AG04450 (cell line): ENCODE results near the gene CAMK2D. TPM values are rescaled to one million over a fixed set of nuclear protein-coding genes. Genes with fewer than 3 reads are reported as not detected.
A peak's percentile ranks its signal among the peaks of the same experiment; 100 is the strongest.

ENCODE experiments used
- CTCF ChIA-PET: fragments of 300-600, 350-600 bp; formaldehyde crosslinking; extraction: SDS; loops from one replicate; lab custom pipeline; 2022; ENCODE audit warnings: antibody characterized with exemption, inconsistent platforms; lab: Charles Lee
- POLR2A ChIA-PET: fragments of 350-600 bp; formaldehyde crosslinking; extraction: SDS; loops from one replicate; lab custom pipeline; 2021; ENCODE audit warnings: antibody characterized with exemption, inconsistent platforms; lab: Yijun Ruan, JAX
- DNase-seq: peaks from one replicate; pipeline ENCODE4 v3.0.0-alpha.2; 2011; ENCODE audit warnings: low read depth, low spot score
- H3K27ac ChIP-seq: one replicate; pipeline ENCODE4 v1.5.1; 2012; ENCODE audit warnings: low read depth, low read length, control low read depth
- H3K27me3 ChIP-seq: one replicate; pipeline ENCODE4 v1.6.0; 2012; ENCODE audit warnings: low read length; ENCODE audit not compliant: control insufficient read depth, insufficient read depth
- H3K4me3 ChIP-seq: 2 replicates; pipeline ENCODE4 v1.5.1; 2011; ENCODE audit warnings: mild to moderate bottlenecking, low read depth, low read length, control low read depth
- H3K9me3 ChIP-seq: 2 replicates; pipeline ENCODE4 v1.5.1; 2012; ENCODE audit warnings: low read length; ENCODE audit not compliant: control insufficient read depth, insufficient read depth
- CTCF ChIP-seq: IDR thresholded peaks from 2 replicates; pipeline ENCODE4 v1.5.1; 2011; ENCODE audit warnings: low read depth, low read length, control low read depth, inconsistent platforms
- polyA plus RNA-seq: library from polyadenylated mRNA; depleted of rRNA; stranded (reverse); fragments of >200 nt; gene quantifications from 2 replicates; pipeline ENCODE4 v1.2.3, GENCODE V29; 2011

Gene CAMK2D
- polyA plus RNA-seq, 1 experiment = 105 TPM

GRCh38 chr4:113469926-113470325 lies 291.6 kb downstream of the CAMK2D start:
- Histone ChIP-seq H3K4me3 (no peak overlapping the region), H3K27me3 (no peaks in the 10 kb centered on the region), H3K9me3 (no peaks in the 10 kb centered on the region), H3K27ac (peak overlapping the region; percentile 63)
- POLR2A ChIA-PET = no interaction called here
- CTCF ChIA-PET = no interaction called here
- TF ChIP-seq CTCF = no peak
- no peak for DNase-seq

- POLR2A ChIA-PET = interaction anchor here (0.5 to 1.3 kb wide), 4 partner anchors 66 to 490 kb away, joined by 4 to 14 read pairs (median 7); no protein-coding TSS in a partner anchor
These were observed 292.5 kb downstream of the CAMK2D start for GRCh38 chr4:113469023-113469390.

GRCh38 chr4:113468165-113469022 lies 293.1 kb downstream of the CAMK2D start:
- DNase-seq = peak; percentile 99
- POLR2A ChIA-PET = interaction anchor here (0.5 to 1.8 kb wide), 10 partner anchors 15 to 491 kb away, joined by 3 to 14 read pairs (median 6); no protein-coding TSS in a partner anchor
- H3K27ac ChIP-seq = peak overlapping the region; percentile 86
- CTCF ChIA-PET = interaction anchor here (0.6 kb wide), 1 partner anchor 71 kb away, joined by 3 read pairs; no protein-coding TSS in a partner anchor
- no peaks in the 10 kb centered on the region for H3K27me3 ChIP-seq
- no peaks in the 10 kb centered on the region for H3K9me3 ChIP-seq
- no peak for TF ChIP-seq CTCF
- peak overlapping the region; percentile 2 for H3K4me3 ChIP-seq

More at GRCh38 chr4:113469023-113469390, 292.5 kb downstream of the CAMK2D start:
- TF ChIP-seq CTCF = no peak
- no peak for DNase-seq
- Histone ChIP-seq H3K9me3 (no peaks in the 10 kb centered on the region), H3K27me3 (no peaks in the 10 kb centered on the region), H3K4me3 (no peak overlapping the region), H3K27ac (peak overlapping the region; percentile 86)
- CTCF ChIA-PET = interaction anchor here (0.6 kb wide), 1 partner anchor 72 kb away, joined by 3 read pairs; no protein-coding TSS in a partner anchor

GRCh38 chr4:113467581-113467980 lies 294.0 kb downstream of the CAMK2D start:
- POLR2A ChIA-PET = interaction anchor here (0.8 to 1.8 kb wide), 5 partner anchors 14 to 108 kb away, joined by 3 to 7 read pairs (median 5); no protein-coding TSS in a partner anchor
- CTCF ChIA-PET = interaction anchor here (1.2 kb wide), 1 partner anchor 918 kb away, joined by 3 read pairs; no protein-coding TSS in a partner anchor
- peak overlapping the region; percentile 2; the same call in 1 of the 2 replicates for H3K4me3 ChIP-seq
- peak overlapping the region; percentile 79 for H3K27ac ChIP-seq
- DNase-seq = no peak
- no peaks in the 10 kb centered on the region for H3K27me3 ChIP-seq
- TF ChIP-seq CTCF = no peak
- no peaks in the 10 kb centered on the region for H3K9me3 ChIP-seq

GRCh38 chr4:113462286-113462685 lies 299.3 kb downstream of the CAMK2D start:
- POLR2A ChIA-PET = no interaction called here
- no peaks in the 10 kb centered on the region for H3K9me3 ChIP-seq
- CTCF ChIA-PET = no interaction called here
- no peak overlapping the region for H3K27ac ChIP-seq
- no peaks in the 10 kb centered on the region for H3K27me3 ChIP-seq
- no peak overlapping the region for H3K4me3 ChIP-seq
- DNase-seq = no peak
- no peak for TF ChIP-seq CTCF
